AG09319 (cell line): ENCODE results near the gene PTBP2.
"Not testable (repeated sequence)": the region's sequence is repeated elsewhere in the genome, so short reads cannot be mapped to it uniquely, and the experiment has no call there.

ENCODE experiments used
- DNase-seq: peaks from one replicate; pipeline ENCODE4 v3.0.0-alpha.2; 2010; ENCODE audit warnings: low read depth; ENCODE audit errors: extremely low read depth
- CTCF ChIP-seq: IDR thresholded peaks from 2 replicates; pipeline ENCODE4 v1.5.1; 2011; ENCODE audit warnings: low read depth, mild to moderate bottlenecking, inconsistent platforms, low read length, moderate library complexity

Gene PTBP2

GRCh38 chr1:96756789-96757188, 35.2 kb downstream of the PTBP2 start:
- TF ChIP-seq CTCF, result no peak
- no peak for DNase-seq

- DNase-seq, result not testable (repeated sequence)
Measured at GRCh38 chr1:96762586-96762985, 41.0 kb downstream of the PTBP2 start.

GRCh38 chr1:96763514-96763913, 41.9 kb downstream of the PTBP2 start:
- no peak for DNase-seq
- TF ChIP-seq CTCF, result no peak

GRCh38 chr1:96764469-96764868, 42.9 kb downstream of the PTBP2 start:
- TF ChIP-seq CTCF, result no peak
- no peak for DNase-seq

- TF ChIP-seq CTCF, result no peak
Measured at GRCh38 chr1:96771847-96772246, 50.3 kb downstream of the PTBP2 start.

GRCh38 chr1:96772349-96772748, 50.8 kb downstream of the PTBP2 start:
- no peak for DNase-seq
- no peak for TF ChIP-seq CTCF

More at GRCh38 chr1:96771847-96772246, 50.3 kb downstream of the PTBP2 start:
- DNase-seq, result no peak

- DNase-seq, result no peak
- no peak for TF ChIP-seq CTCF
Measured at GRCh38 chr1:96772972-96773371, 51.4 kb downstream of the PTBP2 start.

- no peak for TF ChIP-seq CTCF
- DNase-seq, result no peak
Measured at GRCh38 chr1:96782206-96782605, 60.6 kb downstream of the PTBP2 start.
